ENCODE measurements around the gene ROBO4.

Gene ROBO4

GRCh38 chr11:124869331-124869730 is 28.3 kb downstream of the ROBO4 start:
- ChIA-PET POLR2A (no interaction called here), CTCF (interaction anchor here (0.9 kb wide), 1 partner anchor 200 kb away, joined by 3 read pairs; no protein-coding TSS in a partner anchor)
- no peak for TF ChIP-seq CTCF (IDR thresholded peaks at IDR 0.05; ENCODE audit: control extremely low read depth, extremely low read depth, low read depth, missing control alignments)
- DNase-seq (ENCODE audit: extremely low spot score): no peak

GRCh38 chr11:124868331-124869274 is 29.1 kb downstream of the ROBO4 start:
- TF ChIP-seq CTCF (IDR thresholded peaks at IDR 0.05; ENCODE audit: control extremely low read depth, extremely low read depth, low read depth, missing control alignments): no peak
- ChIA-PET POLR2A (no interaction called here), CTCF (no interaction called here)
- DNase-seq (ENCODE audit: extremely low spot score): no peak

DNA sequence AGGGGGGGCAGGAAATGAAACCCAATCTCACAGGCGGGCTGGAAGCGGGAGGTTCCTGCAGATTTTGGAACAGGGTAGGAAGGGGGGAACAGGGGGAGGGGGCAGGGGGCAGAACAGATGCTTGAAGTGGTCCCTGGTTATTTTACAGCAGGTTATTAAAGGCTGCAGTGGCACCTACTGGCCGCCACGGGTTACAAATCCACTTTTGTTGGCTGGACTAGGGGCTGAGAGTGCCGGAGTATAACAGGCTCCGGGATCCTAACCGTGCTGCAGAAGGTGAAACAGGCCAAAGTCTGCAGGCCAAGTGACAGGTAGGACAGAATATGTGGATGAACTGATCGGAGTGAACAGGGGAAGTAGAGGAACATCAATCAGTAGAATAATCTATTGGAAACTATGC is 30.0 kb downstream of the ROBO4 start:
- CTCF ChIA-PET: interaction anchor here (1.2 to 2.6 kb wide), 8 partner anchors 8 to 228 kb away, joined by 3 to 28 read pairs (median 5); no protein-coding TSS in a partner anchor
- DNase-seq (ENCODE audit: extremely low spot score): peak; percentile 59
- POLR2A ChIA-PET: no interaction called here
- peak; percentile 55 for TF ChIP-seq CTCF (IDR thresholded peaks at IDR 0.05; ENCODE audit: control extremely low read depth, extremely low read depth, low read depth, missing control alignments)

GRCh38 chr11:124865902-124866851 is 31.5 kb downstream of the ROBO4 start:
- ChIA-PET POLR2A (no interaction called here), CTCF (interaction anchor here (0.9 to 2.6 kb wide), 25 partner anchors 8 to 464 kb away, joined by 3 to 28 read pairs (median 4); no protein-coding TSS in a partner anchor)
- TF ChIP-seq CTCF (IDR thresholded peaks at IDR 0.05; ENCODE audit: control extremely low read depth, extremely low read depth, low read depth, missing control alignments): peak; percentile 50
- DNase-seq (ENCODE audit: extremely low spot score): peak; percentile 78

DNA sequence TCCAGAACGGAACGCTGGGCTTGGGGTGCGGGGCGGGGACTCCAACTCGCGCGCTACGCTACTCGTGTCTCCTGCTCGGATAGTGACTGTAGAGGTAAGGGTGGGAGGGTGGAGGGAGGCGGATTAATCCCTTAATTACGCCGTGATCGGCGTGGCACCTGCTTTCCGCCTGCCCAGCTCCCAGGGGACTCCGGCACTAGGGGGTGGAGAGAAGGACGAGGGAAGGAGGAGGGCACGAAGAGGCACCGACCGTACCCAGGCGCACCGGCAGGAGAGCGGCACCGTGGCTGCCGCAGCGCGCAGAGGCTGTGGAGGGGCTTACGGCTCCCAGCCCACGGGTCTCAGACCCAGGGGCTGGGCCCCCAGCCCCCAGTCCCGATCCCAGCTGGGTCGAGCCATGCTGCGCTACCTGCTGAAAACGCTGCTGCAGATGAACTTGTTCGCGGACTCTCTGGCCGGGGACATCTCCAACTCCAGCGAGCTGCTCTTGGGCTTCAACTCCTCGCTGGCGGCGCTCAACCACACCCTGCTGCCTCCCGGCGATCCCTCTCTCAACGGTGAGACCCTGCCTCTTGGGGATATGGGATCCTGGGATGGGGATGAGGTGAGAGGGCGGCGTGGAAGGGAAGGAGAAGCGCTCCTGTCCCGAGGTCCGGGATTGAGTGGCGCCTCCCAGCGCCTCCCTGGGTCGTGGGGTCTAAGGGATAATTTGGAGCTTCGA is 32.3 kb downstream of the ROBO4 start, which contains the start of gene ROBO3:
TSS of gene ROBO3 (plus strand) at position 252 of the 721 bp plus-strand sequence. CDS start at position 398, 146 bp downstream.
- ChIA-PET CTCF (interaction anchor here (1.0 to 2.6 kb wide), 13 partner anchors 11 to 461 kb away, joined by 3 to 28 read pairs (median 6); no protein-coding TSS in a partner anchor), POLR2A (no interaction called here)
- no peak for DNase-seq (ENCODE audit: extremely low spot score)
- TF ChIP-seq CTCF (IDR thresholded peaks at IDR 0.05; ENCODE audit: control extremely low read depth, extremely low read depth, low read depth, missing control alignments): no peak
